DND-41 (cell line): ENCODE data around the gene HEPN1.
A peak's percentile ranks its signal among the peaks of the same experiment; 100 is the strongest.
"Not testable (repeated sequence)": the region's sequence is repeated elsewhere in the genome, so short reads cannot be mapped to it uniquely, and the experiment has no call there.

Experiments used
- ATAC-seq: fragments of 200-7000 bp; cut with Tn5 transposase; 3 replicates; pipeline ENCODE4 v1.9.1; 2021; ENCODE audit warnings: low read depth; ENCODE audit not compliant: insufficient read depth
- DNase-seq: peaks from one replicate; pipeline ENCODE4 v3.0.0-alpha.2; 2020
- H2AFZ ChIP-seq: 2 replicates; pipeline ENCODE4 v1.6.0; 2012; ENCODE audit warnings: low read depth, low read length
- H3K27ac ChIP-seq: 2 replicates; pipeline ENCODE4 v1.5.1; 2012; ENCODE audit warnings: low read length, inconsistent platforms
- H3K27me3 ChIP-seq: fragments of 200-600 bp; sonication (generic); 2 replicates; pipeline ENCODE4 v1.6.0; 2012; ENCODE audit warnings: low read length, mild to moderate bottlenecking, inconsistent platforms; ENCODE audit not compliant: insufficient read depth, poor library complexity
- H3K36me3 ChIP-seq: 2 replicates; pipeline ENCODE4 v1.5.1; 2012; ENCODE audit warnings: low read length, inconsistent platforms; ENCODE audit not compliant: insufficient read depth
- H3K4me1 ChIP-seq: 2 replicates; pipeline ENCODE4 v1.5.1; 2012; ENCODE audit warnings: mild to moderate bottlenecking, low read length; ENCODE audit not compliant: insufficient read depth
- H3K4me2 ChIP-seq: 2 replicates; pipeline ENCODE4 v1.6.0; 2012; ENCODE audit warnings: mild to moderate bottlenecking, moderate library complexity, low read length, inconsistent platforms; ENCODE audit not compliant: insufficient read depth
- H3K4me3 ChIP-seq, 2 experiments: fragments of 200-600 bp in 1 of 2; shearing (Covaris generic) in 1 of 2; 2 replicates each; pipeline ENCODE4 v1.5.1; 2012 to 2016; ENCODE audit warnings: inconsistent platforms in 2 of 2, low read length in 2 of 2, mild to moderate bottlenecking in 2 of 2, low read depth in 1 of 2, moderate library complexity in 1 of 2
- H3K79me2 ChIP-seq: 2 replicates; pipeline ENCODE4 v1.6.0; 2012; ENCODE audit warnings: low read length, inconsistent platforms; ENCODE audit not compliant: insufficient read depth
- H3K9ac ChIP-seq: 2 replicates; pipeline ENCODE4 v1.6.0; 2012; ENCODE audit warnings: low read depth, mild to moderate bottlenecking, inconsistent platforms, low read length, moderate library complexity
- H3K9me3 ChIP-seq: 2 replicates; pipeline ENCODE4 v1.5.1; 2012; ENCODE audit warnings: low read length, moderate library complexity, mild to moderate bottlenecking, inconsistent platforms; ENCODE audit not compliant: insufficient read depth, severe bottlenecking
- H4K20me1 ChIP-seq: 2 replicates; pipeline ENCODE4 v1.6.0; 2012; ENCODE audit warnings: low read length; ENCODE audit not compliant: insufficient read depth
- CTCF ChIP-seq: IDR thresholded peaks from 2 replicates; pipeline ENCODE4 v1.5.1; 2012; ENCODE audit warnings: borderline replicate concordance, low read length, moderate library complexity, mild to moderate bottlenecking; ENCODE audit not compliant: poor library complexity, severe bottlenecking; ENCODE audit errors: extremely low read depth
- EZH2 ChIP-seq: IDR thresholded peaks from 3 replicates; pipeline ENCODE4 v1.6.1; 2012; ENCODE audit warnings: borderline replicate concordance, low read depth, mild to moderate bottlenecking, moderate library complexity, low read length, inconsistent platforms; ENCODE audit not compliant: severe bottlenecking

HEPN1 gene

GRCh38 chr11:124961972-124962609 is 43.0 kb downstream of the HEPN1 start:
- no peaks in the 10 kb centered on the region for H3K79me2 ChIP-seq
- no peak overlapping the region for H3K9ac ChIP-seq
- H3K4me3 ChIP-seq, result no peak overlapping the region
- H3K9me3 ChIP-seq, result no peaks in the 10 kb centered on the region
- ATAC-seq, result peak; percentile 98
- TF ChIP-seq CTCF (peak; percentile 88), EZH2 (no peak)
- no peaks in the 10 kb centered on the region for H3K27me3 ChIP-seq
- peaks cover 5% of the 10 kb centered on the region; the same call in 1 of the 2 replicates for H3K36me3 ChIP-seq
- H3K27ac ChIP-seq, result no peak overlapping the region
- H2AFZ ChIP-seq, result no peak overlapping the region
- DNase-seq, result peak; percentile 24
- no peaks in the 10 kb centered on the region for H3K4me1 ChIP-seq
- H3K4me2 ChIP-seq, result no peak overlapping the region
- no peaks in the 10 kb centered on the region for H4K20me1 ChIP-seq

DNA sequence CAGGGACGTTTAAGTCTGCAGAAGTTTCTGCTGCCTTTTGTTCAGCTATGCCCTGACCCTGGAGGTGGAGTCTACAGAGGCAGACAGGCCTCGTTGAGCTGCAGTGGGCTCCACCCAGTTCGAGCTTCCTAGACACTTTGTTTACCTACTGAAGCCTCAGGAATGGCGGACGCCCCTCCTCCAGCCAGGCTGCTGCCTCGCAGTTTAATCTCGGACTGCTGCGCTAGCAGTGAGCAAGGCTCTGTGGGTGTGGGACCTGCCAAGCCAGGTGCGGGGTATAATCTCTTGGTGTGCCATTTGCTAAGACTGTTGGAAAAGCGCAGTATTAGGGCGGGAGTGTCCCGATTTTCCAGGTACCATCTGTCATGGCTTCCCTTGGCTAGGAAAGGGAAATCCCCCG is 49.1 kb downstream of the HEPN1 start:
- not testable (repeated sequence) for H4K20me1 ChIP-seq

More for the DNA sequence above, 49.1 kb downstream of the HEPN1 start:
- H2AFZ ChIP-seq, H3K4me2 ChIP-seq, H3K4me3 ChIP-seq, H3K79me2 ChIP-seq, ATAC-seq, H3K27ac ChIP-seq, H3K27me3 ChIP-seq, DNase-seq, H3K9me3 ChIP-seq, H3K4me1 ChIP-seq, H3K36me3 ChIP-seq, H3K9ac ChIP-seq: not testable (repeated sequence)
